ENCODE measurements around the gene ITGA4.

- no peak for TF ChIP-seq YY1 (IDR thresholded peaks at IDR 0.05; ENCODE audit: low read depth)
- TF ChIP-seq TEAD4 (IDR thresholded peaks at IDR 0.05), result no peak
- no peak for TF ChIP-seq CEBPB (IDR thresholded peaks at IDR 0.05)
- no peak for TF ChIP-seq USF1 (IDR thresholded peaks at IDR 0.05)
- no peak for TF ChIP-seq TCF12 (IDR thresholded peaks at IDR 0.05; ENCODE audit: low read depth)
- no peak for TF ChIP-seq RAD21 (IDR thresholded peaks at IDR 0.05; ENCODE audit: low read depth)
- no peak for TF ChIP-seq REST (IDR thresholded peaks at IDR 0.05; ENCODE audit: low read depth)
- no peak for TF ChIP-seq EP300 (IDR thresholded peaks at IDR 0.05; ENCODE audit: borderline replicate concordance)
- no peak for TF ChIP-seq EGR1 (IDR thresholded peaks at IDR 0.05)
- TF ChIP-seq FOXM1 (IDR thresholded peaks at IDR 0.05; ENCODE audit: borderline replicate concordance, low read depth), result no peak
- no peak for TF ChIP-seq MAX (IDR thresholded peaks at IDR 0.05)
- no peak for TF ChIP-seq TAF1 (IDR thresholded peaks at IDR 0.05; ENCODE audit: low read depth)
These were observed 25.5 kb upstream of the ITGA4 start for GRCh38 chr2:181431674-181432073.
